ENCODE results near the gene PM20D1. TPM values are rescaled to one million over a fixed set of nuclear protein-coding genes. Genes with fewer than 3 reads are reported as not detected.

Gene PM20D1
- total and polyA plus RNA-seq, 2 donors (not counting 1 experiment from before 2014, with no cell fraction given) = 2.0 to 3.3 TPM

DNA sequence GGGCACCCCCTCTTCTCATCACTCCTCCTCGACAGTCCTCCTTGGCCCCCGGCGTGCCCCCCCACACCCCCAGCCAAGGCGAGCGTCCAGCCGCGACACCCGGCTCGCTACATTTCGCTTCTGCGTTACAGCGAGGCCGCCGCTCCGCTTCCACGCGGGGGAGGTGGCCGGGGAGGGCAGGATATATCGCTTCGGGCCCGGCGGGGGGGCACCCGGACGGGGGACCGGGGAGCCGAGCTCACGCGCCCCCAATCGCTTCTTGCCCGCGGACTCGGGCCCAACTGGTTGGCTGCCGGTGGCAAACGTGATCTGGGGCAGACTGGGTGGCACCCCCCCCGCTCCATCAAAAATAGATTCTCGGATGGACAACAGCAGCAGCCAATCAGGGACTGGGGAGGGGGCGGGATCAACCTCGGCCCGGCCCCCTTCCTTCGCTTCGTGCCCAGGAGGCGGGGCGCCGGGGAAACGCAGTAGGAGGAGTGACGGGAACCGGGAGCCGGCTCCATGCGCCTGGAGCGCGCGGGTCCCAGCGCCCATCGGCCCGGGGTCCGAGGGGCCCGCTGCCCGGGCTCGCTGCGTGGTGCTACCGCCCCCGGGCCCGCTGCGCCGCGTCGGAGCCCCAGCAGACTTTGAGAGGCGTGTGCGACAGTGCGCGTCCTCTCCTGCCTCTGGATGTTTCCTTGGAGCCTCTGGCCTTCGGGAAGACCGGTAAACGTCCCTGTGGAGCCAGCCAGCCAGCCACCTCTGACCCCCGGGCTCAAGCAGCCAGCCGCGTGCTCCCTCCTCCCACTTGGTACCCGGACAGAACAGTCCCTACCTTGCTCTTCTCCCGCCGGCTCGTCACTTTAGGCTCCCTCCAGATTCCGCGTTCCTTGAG, 36.8 kb downstream of the PM20D1 start, which contains the start of gene SLC41A1:
Gene SLC41A1, minus strand, starts transcription at position 321 of the 877 bp plus-strand sequence. CDS start 2,757 bp downstream, outside the sequence.
- H2AFZ ChIP-seq (ENCODE audit: insufficient read depth, low read depth, low read length, poor library complexity, severe bottlenecking) = peak within 1 kb of the TSS; percentile 96
- DNase-seq (peak; percentile 96), ATAC-seq (ENCODE audit: low read depth) (peak; percentile 96)
- Mint-ChIP-seq H3K9me3 (ENCODE audit: insufficient read depth) (no peaks in the 10 kb centered on the region), H3K4me1 (peaks cover 51% of the 10 kb centered on the region), H3K27me3 (no peaks in the 10 kb centered on the region), H3K27ac (peak within 1 kb of the TSS; percentile 92), H3K4me3 (peak within 1 kb of the TSS; percentile 96)
- H3K79me2 ChIP-seq (ENCODE audit: control insufficient read depth, insufficient read depth, low read length) = peaks cover 41% of the 10 kb centered on the region
- ChIA-PET POLR2A (interaction anchor here (0.7 to 1.3 kb wide), 2 partner anchors 64 to 133 kb away, joined by 3 read pairs; partner anchors contain the start of gene NUCKS1), CTCF (interaction anchor here (1.1 to 2.2 kb wide), 2 partner anchors 21 to 38 kb away, joined by 3 to 10 read pairs; no protein-coding TSS in a partner anchor)
- no peaks in the 10 kb centered on the region for H4K20me1 ChIP-seq (ENCODE audit: control insufficient read depth, insufficient read depth, low read length, poor library complexity, severe bottlenecking)
- peak within 1 kb of the TSS; percentile 97 for H3K4me2 ChIP-seq (replicated peaks; ENCODE audit: low read depth, low read length, poor library complexity, severe bottlenecking)
- TF ChIP-seq, protein P1, sequence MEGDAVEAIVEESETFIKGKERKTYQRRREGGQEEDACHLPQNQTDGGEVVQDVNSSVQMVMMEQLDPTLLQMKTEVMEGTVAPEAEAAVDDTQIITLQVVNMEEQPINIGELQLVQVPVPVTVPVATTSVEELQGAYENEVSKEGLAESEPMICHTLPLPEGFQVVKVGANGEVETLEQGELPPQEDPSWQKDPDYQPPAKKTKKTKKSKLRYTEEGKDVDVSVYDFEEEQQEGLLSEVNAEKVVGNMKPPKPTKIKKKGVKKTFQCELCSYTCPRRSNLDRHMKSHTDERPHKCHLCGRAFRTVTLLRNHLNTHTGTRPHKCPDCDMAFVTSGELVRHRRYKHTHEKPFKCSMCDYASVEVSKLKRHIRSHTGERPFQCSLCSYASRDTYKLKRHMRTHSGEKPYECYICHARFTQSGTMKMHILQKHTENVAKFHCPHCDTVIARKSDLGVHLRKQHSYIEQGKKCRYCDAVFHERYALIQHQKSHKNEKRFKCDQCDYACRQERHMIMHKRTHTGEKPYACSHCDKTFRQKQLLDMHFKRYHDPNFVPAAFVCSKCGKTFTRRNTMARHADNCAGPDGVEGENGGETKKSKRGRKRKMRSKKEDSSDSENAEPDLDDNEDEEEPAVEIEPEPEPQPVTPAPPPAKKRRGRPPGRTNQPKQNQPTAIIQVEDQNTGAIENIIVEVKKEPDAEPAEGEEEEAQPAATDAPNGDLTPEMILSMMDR (IDR thresholded peaks at IDR 0.05) = no peak
- no peak for TF ChIP-seq EZH2 (IDR thresholded peaks at IDR 0.05; ENCODE audit: borderline replicate concordance, insufficient read depth, low read depth, low read length, poor library complexity, severe bottlenecking)
- intact Hi-C loops (cut with micrococcal nuclease) = loop anchor here (1.0 kb wide), 5 partner anchors 10 to 182 kb away; partner anchors contain the start of genes NUCKS1, PM20D1 and RAB29
- WGBS (ENCODE audit: insufficient coverage) = under 1% methylated on average over 80 of the region's 83 CpGs
- no peaks in the 10 kb centered on the region for H3K9me3 ChIP-seq (ENCODE audit: control extremely low read depth in 1 of 3, control insufficient read depth in 2 of 3, insufficient read depth in 1 of 3, low read length in 2 of 3)
- H3K27me3 ChIP-seq (replicated peaks in 1 of 4; ENCODE audit: control extremely low read depth in 1 of 4, control insufficient read depth in 3 of 4, insufficient read depth in 4 of 4, low read length in 3 of 4) = no peaks in the 10 kb centered on the region
- H3K36me3 ChIP-seq (replicated peaks in 1 of 2; ENCODE audit: control extremely low read depth in 1 of 2, control insufficient read depth in 1 of 2, extremely low read depth in 1 of 2, insufficient read depth in 2 of 2, low read length in 1 of 2) = peaks cover 0 to 23% of the 10 kb centered on the region in 2 experiments
- peak within 1 kb of the TSS; percentile 89 for H3K9ac ChIP-seq (ENCODE audit: low read length)
- peak within 1 kb of the TSS; percentile 52 to 83 (median 80) for H3K4me3 ChIP-seq (ENCODE audit: control extremely low read depth in 1 of 5, extremely low read depth in 1 of 5, insufficient read depth in 1 of 5, low read depth in 2 of 5, low read length in 4 of 5)
- peaks cover 33 to 46% of the 10 kb centered on the region in 2 donors for H3K4me1 ChIP-seq (ENCODE audit: control insufficient read depth in 2 of 2, insufficient read depth in 2 of 2, low read length in 2 of 2)
- H3K27ac ChIP-seq (ENCODE audit: low read length in 2 of 2) = peak within 1 kb of the TSS; percentile 60 to 77
